Activated CD4-positive, alpha-beta T cell treated with anti-CD3 and anti-CD28 coated beads for 36 hours (primary cell): ENCODE measurements around the gene IL16. TPM values are rescaled to one million over a fixed set of nuclear protein-coding genes. Genes with fewer than 3 reads are reported as not detected.
"Not testable (repeated sequence)": the region's sequence is repeated elsewhere in the genome, so short reads cannot be mapped to it uniquely, and the experiment has no call there.

Experiments used
- ATAC-seq: fragments of 200-7000 bp; cut with Tn5 transposase; one replicate; pipeline ENCODE4 v1.10.0; 2021; ENCODE audit warnings: mild to moderate bottlenecking, moderate library complexity
- CTCF ChIA-PET: fragments of 350-600 bp; sonication (Branson Sonifier 250); formaldehyde crosslinking; loops from one replicate; lab custom pipeline; 2021; ENCODE audit warnings: antibody characterized with exemption; lab: Charles Lee
- POLR2A ChIA-PET: fragments of 350-600 bp; sonication (Branson Sonifier 250); formaldehyde crosslinking; loops from one replicate; lab custom pipeline; 2021; ENCODE audit warnings: antibody characterized with exemption, inconsistent platforms; lab: Charles Lee
- DNase-seq: peaks from one replicate; pipeline ENCODE4 v3.0.0-alpha.2; 2020
- H3K27ac Mint-ChIP-seq: one replicate; pipeline ENCODE4 v1.8.0; 2021; ENCODE audit warnings: mixed read lengths
- H3K27me3 Mint-ChIP-seq: one replicate; pipeline ENCODE4 v1.8.0; 2021; ENCODE audit warnings: mixed read lengths
- H3K36me3 Mint-ChIP-seq: one replicate; pipeline ENCODE4 v1.8.0; 2021; ENCODE audit warnings: low read depth, mixed read lengths
- H3K4me1 Mint-ChIP-seq: one replicate; pipeline ENCODE4 v1.8.0; 2021; ENCODE audit warnings: mixed read lengths
- H3K4me3 Mint-ChIP-seq: one replicate; pipeline ENCODE4 v1.8.0; 2021; ENCODE audit warnings: mild to moderate bottlenecking, moderate library complexity, mixed read lengths
- H3K9me3 Mint-ChIP-seq: one replicate; pipeline ENCODE4 v1.8.0; 2021; ENCODE audit warnings: low read depth, mixed read lengths
- intact Hi-C, 2 experiments: fragments of 100-400 bp; cut with DNase I in 1 of 2; cut with micrococcal nuclease in 1 of 2; formaldehyde crosslinking; loops; one replicate each; pipeline versions ENCODE4 v1.14.2 to v1.15.1; 2022 to 2024; cut with DNase I, micrococcal nuclease
- total RNA-seq, 2 experiments: library from RNA; stranded (reverse); gene quantifications; one replicate each; pipeline ENCODE4 v1.2.3, GENCODE V29; 2021

The IL16 gene
- total RNA-seq, 2 experiments from 2014 or later = 102 to 117 TPM

DNA sequence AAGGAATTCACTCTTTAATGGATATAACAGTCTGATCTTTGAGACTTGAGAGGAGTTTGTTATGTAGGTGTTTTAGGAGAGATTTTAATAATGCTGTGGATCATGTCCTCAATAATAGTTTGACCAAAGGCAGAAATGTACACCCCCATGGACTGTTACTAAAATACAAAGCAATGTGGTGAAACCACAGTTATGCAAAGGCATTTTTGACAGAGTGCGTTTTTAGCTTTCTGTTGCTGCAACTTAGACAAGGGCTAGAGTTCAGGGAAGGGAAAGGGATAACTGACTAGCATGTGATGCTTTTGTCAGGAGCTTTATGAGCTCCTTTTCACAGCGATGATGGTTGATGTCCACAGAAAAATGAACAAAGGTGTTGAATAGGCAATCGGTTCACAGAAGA lies 130.8 kb downstream of the IL16 start:
- H3K36me3 Mint-ChIP-seq = peaks cover 2% of the 10 kb centered on the region
- no peaks in the 10 kb centered on the region for H3K9me3 Mint-ChIP-seq
- POLR2A ChIA-PET = no interaction called here

GRCh38 chr15:81329446-81329845 lies 132.8 kb downstream of the IL16 start:
- POLR2A ChIA-PET = no interaction called here

More for the DNA sequence above, 130.8 kb downstream of the IL16 start:
- ATAC-seq = no peak
- no peak for DNase-seq
- Mint-ChIP-seq H3K4me3 (no peak overlapping the region), H3K4me1 (peaks cover 32% of the 10 kb centered on the region), H3K27me3 (no peaks in the 10 kb centered on the region), H3K27ac (no peak overlapping the region)
- intact Hi-C loops = no loop called here
- CTCF ChIA-PET = interaction anchor here (0.9 to 2.7 kb wide), 8 partner anchors 14 to 72 kb away, joined by 3 to 23 read pairs (median 4); no protein-coding TSS in a partner anchor

GRCh38 chr15:81330366-81331090 lies 133.8 kb downstream of the IL16 start:
- ChIA-PET POLR2A (no interaction called here), CTCF (interaction anchor here (1.0 to 1.5 kb wide), 4 partner anchors 23 to 65 kb away, joined by 3 to 8 read pairs (median 4); no protein-coding TSS in a partner anchor)
- Mint-ChIP-seq H3K27ac (peak overlapping the region; percentile 47), H3K27me3 (no peaks in the 10 kb centered on the region), H3K4me1 (peaks cover 12% of the 10 kb centered on the region), H3K36me3 (peaks cover 2% of the 10 kb centered on the region), H3K4me3 (no peak overlapping the region), H3K9me3 (no peaks in the 10 kb centered on the region)
- DNase-seq (no peak), ATAC-seq (no peak)
- intact Hi-C loops = loop anchor here in 1 of 2 experiments (5.0 to 10.0 kb wide), 2 partner anchors 72 to 226 kb away; no protein-coding TSS in a partner anchor

More at GRCh38 chr15:81329446-81329845, 132.8 kb downstream of the IL16 start:
- DNase-seq = no peak
- ATAC-seq = no peak
- no peaks in the 10 kb centered on the region for H3K27me3 Mint-ChIP-seq
- no peak overlapping the region for H3K4me3 Mint-ChIP-seq
- peaks cover 21% of the 10 kb centered on the region for H3K4me1 Mint-ChIP-seq
- no peak overlapping the region for H3K27ac Mint-ChIP-seq
- no peaks in the 10 kb centered on the region for H3K9me3 Mint-ChIP-seq
- intact Hi-C loops = no loop called here
- CTCF ChIA-PET = interaction anchor here (1.0 kb wide), 1 partner anchor 63 kb away, joined by 4 read pairs; no protein-coding TSS in a partner anchor
- H3K36me3 Mint-ChIP-seq = peaks cover 2% of the 10 kb centered on the region

DNA sequence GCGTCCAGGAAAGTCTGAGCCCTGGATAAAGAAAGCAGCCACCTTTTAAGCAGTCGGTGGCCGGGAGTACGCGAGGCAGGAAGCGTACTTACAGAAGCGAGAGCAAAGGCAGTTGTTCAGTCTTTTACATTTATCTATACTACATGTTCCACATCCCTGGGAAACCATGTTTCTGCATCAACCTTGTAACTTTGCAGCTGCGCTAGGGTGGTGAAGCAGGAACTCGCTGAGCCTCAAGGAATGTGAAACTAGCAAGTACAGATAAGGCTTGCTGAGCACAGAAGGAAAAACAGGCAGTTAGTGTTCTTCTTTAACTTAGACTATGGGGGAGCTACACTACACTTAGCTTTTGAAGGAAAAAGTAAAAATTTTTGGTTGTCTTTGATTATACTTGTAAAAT lies 134.5 kb downstream of the IL16 start:
- POLR2A ChIA-PET, H3K9me3 Mint-ChIP-seq, H3K27me3 Mint-ChIP-seq, ATAC-seq, H3K36me3 Mint-ChIP-seq, H3K4me3 Mint-ChIP-seq, DNase-seq: not testable (repeated sequence)
- peaks cover 12% of the 10 kb centered on the region for H3K4me1 Mint-ChIP-seq
- CTCF ChIA-PET = interaction anchor here (0.6 to 1.5 kb wide), 6 partner anchors 23 to 65 kb away, joined by 3 to 8 read pairs (median 4); no protein-coding TSS in a partner anchor
- H3K27ac Mint-ChIP-seq = peak overlapping the region; percentile 47
- intact Hi-C loops = loop anchor here in 1 of 2 experiments (5.0 to 10.0 kb wide), 2 partner anchors 71 to 226 kb away; no protein-coding TSS in a partner anchor

DNA sequence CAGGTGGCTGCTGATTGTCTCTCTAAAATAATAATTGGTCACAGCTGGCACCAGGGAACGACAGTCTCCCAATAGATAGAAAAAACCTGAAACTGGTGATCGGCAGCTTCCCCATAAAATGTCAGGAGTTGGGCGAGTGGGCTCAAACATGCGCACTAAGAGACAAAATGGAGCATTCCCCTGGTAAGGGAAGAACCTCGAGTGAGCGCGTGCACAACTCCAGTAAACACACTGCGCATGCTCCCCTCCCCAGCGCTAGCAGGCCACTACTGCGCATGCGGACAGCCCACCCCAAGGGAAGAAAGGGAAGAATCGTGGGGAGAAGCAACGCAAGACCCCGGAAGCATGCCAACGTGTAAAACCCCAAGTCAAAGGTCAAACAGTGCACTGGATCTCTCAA lies 134.9 kb downstream of the IL16 start:
- Mint-ChIP-seq H3K27ac (no peak overlapping the region), H3K4me3 (no peak overlapping the region), H3K9me3 (no peaks in the 10 kb centered on the region), H3K36me3 (peaks cover 2% of the 10 kb centered on the region), H3K27me3 (no peaks in the 10 kb centered on the region), H3K4me1 (peaks cover 12% of the 10 kb centered on the region)
- ChIA-PET CTCF (interaction anchor here (0.6 to 1.5 kb wide), 6 partner anchors 23 to 66 kb away, joined by 3 to 8 read pairs (median 4); no protein-coding TSS in a partner anchor), POLR2A (no interaction called here)
- ATAC-seq (no peak), DNase-seq (no peak)
- intact Hi-C loops = loop anchor here in 1 of 2 experiments (5.0 to 10.0 kb wide), 2 partner anchors 71 to 227 kb away; no protein-coding TSS in a partner anchor

GRCh38 chr15:81332326-81332725 lies 135.6 kb downstream of the IL16 start:
- no peak for DNase-seq
- intact Hi-C loops = loop anchor here in 1 of 2 experiments (5.0 to 10.0 kb wide), 2 partner anchors 70 to 228 kb away; no protein-coding TSS in a partner anchor

GRCh38 chr15:81333363-81333762 lies 136.7 kb downstream of the IL16 start:
- Mint-ChIP-seq H3K36me3 (peaks cover 2% of the 10 kb centered on the region), H3K9me3 (no peaks in the 10 kb centered on the region), H3K27me3 (no peaks in the 10 kb centered on the region), H3K4me3 (no peak overlapping the region), H3K27ac (no peak overlapping the region), H3K4me1 (peaks cover 18% of the 10 kb centered on the region)
- intact Hi-C loops = loop anchor here in 1 of 2 experiments (5.0 to 10.0 kb wide), 2 partner anchors 69 to 229 kb away; no protein-coding TSS in a partner anchor
- no peak for ATAC-seq
- DNase-seq = no peak
- CTCF ChIA-PET = interaction anchor here (0.7 to 7.2 kb wide), 5 partner anchors 53 to 164 kb away, joined by 3 to 63 read pairs (median 3); no protein-coding TSS in a partner anchor
- POLR2A ChIA-PET = no interaction called here

More at GRCh38 chr15:81332326-81332725, 135.6 kb downstream of the IL16 start:
- ChIA-PET CTCF (interaction anchor here (0.6 to 1.5 kb wide), 6 partner anchors 22 to 1898 kb away, joined by 3 to 8 read pairs (median 3); no protein-coding TSS in a partner anchor), POLR2A (no interaction called here)
- no peak for ATAC-seq
- Mint-ChIP-seq H3K27ac (no peak overlapping the region), H3K36me3 (peaks cover 2% of the 10 kb centered on the region), H3K9me3 (no peaks in the 10 kb centered on the region), H3K4me3 (no peak overlapping the region), H3K4me1 (peaks cover 15% of the 10 kb centered on the region), H3K27me3 (no peaks in the 10 kb centered on the region)

DNA sequence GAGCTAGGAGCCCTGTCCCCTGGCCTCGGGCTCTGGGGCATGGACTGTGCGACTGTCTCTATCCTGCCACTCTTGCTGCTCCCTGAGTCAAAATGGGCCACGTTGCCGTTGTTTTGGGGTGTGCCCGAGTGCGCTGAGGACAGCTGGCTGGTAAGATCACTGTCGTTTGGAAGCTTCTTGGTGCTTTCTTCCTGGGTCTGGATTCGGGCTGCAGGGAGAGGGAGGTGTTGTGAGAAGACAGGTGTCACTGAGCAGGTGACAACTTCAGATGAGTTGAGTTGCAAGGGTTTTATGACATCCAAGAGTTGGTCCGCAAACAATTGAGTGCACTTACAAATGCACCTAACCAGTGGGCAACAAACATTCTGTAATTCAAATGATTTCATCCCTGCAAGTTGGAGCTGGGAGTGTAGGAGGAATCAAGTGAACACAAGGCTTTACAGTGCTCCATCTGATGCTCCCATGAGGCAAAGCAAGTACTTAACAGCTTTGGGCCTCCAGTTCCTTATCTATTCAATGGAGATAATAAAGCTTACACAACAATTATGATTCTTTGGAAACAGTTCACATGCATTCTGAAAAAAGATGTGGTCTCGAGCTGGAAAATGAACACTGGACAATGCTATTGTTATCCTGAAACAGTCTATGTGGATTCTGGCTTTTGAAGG lies 138.2 kb downstream of the IL16 start:
- ChIA-PET POLR2A (interaction anchor here (0.6 kb wide), 1 partner anchor 106 kb away, joined by 6 read pairs; no protein-coding TSS in a partner anchor), CTCF (interaction anchor here (0.6 to 7.2 kb wide), 9 partner anchors 8 to 1213 kb away, joined by 3 to 63 read pairs (median 3); partner anchors contain the start of genes MEX3B and STARD5)
- no peak for DNase-seq
- peaks cover 2% of the 10 kb centered on the region for H3K36me3 Mint-ChIP-seq
- no peak overlapping the region for H3K27ac Mint-ChIP-seq
- ATAC-seq = no peak
- H3K4me3 Mint-ChIP-seq = no peak overlapping the region
- H3K27me3 Mint-ChIP-seq = no peaks in the 10 kb centered on the region
- intact Hi-C loops = loop anchor here in 1 of 2 experiments (5.0 to 10.0 kb wide), 2 partner anchors 67 to 230 kb away; no protein-coding TSS in a partner anchor
- peaks cover 18% of the 10 kb centered on the region for H3K4me1 Mint-ChIP-seq
- H3K9me3 Mint-ChIP-seq = no peaks in the 10 kb centered on the region

DNA sequence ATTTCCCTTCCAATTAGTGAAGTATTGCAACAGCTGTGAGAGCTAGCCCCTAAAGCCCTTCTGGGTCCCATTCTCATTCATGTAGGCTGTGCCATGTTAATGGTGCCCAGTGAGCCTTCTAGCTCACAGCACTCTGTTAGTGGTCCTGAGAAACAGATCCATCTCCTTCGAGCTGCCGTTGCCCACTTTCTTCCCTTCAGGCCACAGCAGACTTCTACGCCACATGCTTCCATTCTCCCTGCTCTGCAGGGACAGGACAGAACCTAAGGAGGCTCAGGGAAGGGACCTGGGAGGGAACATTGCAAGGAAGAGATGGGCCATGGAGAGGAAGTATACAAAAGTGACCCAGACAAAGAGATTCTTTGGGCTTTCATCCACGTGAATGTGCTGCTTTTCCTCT lies 139.0 kb downstream of the IL16 start:
- H3K4me1 Mint-ChIP-seq = peaks cover 16% of the 10 kb centered on the region
- intact Hi-C loops = loop anchor here (1.0 to 10.0 kb wide), 2 partner anchors 60 to 231 kb away; no protein-coding TSS in a partner anchor
- ATAC-seq = no peak
- no peak overlapping the region for H3K27ac Mint-ChIP-seq
- H3K4me3 Mint-ChIP-seq = no peak overlapping the region
- H3K27me3 Mint-ChIP-seq = no peaks in the 10 kb centered on the region
- H3K9me3 Mint-ChIP-seq = no peaks in the 10 kb centered on the region
- ChIA-PET CTCF (interaction anchor here (0.6 to 7.2 kb wide), 7 partner anchors 9 to 1212 kb away, joined by 3 to 63 read pairs (median 3); partner anchors contain the start of gene STARD5), POLR2A (interaction anchor here (0.6 kb wide), 1 partner anchor 105 kb away, joined by 6 read pairs; no protein-coding TSS in a partner anchor)
- DNase-seq = no peak
- H3K36me3 Mint-ChIP-seq = peaks cover 2% of the 10 kb centered on the region

GRCh38 chr15:81336568-81336967 lies 139.9 kb downstream of the IL16 start:
- ChIA-PET POLR2A (no interaction called here), CTCF (interaction anchor here (1.2 to 7.2 kb wide), 2 partner anchors 63 to 71 kb away, joined by 8 to 63 read pairs; no protein-coding TSS in a partner anchor)
- ATAC-seq = peak; percentile 51
- Mint-ChIP-seq H3K27ac (no peak overlapping the region), H3K4me1 (peaks cover 7% of the 10 kb centered on the region), H3K36me3 (peaks cover 2% of the 10 kb centered on the region), H3K27me3 (no peaks in the 10 kb centered on the region), H3K4me3 (no peak overlapping the region), H3K9me3 (no peaks in the 10 kb centered on the region)
- intact Hi-C loops = loop anchor here (1.0 to 10.0 kb wide), 2 partner anchors 61 to 232 kb away; no protein-coding TSS in a partner anchor
- DNase-seq = peak; percentile 52
